Heart left ventricle (tissue), 16 donors: ENCODE results near the gene BTK. TPM values are rescaled to one million over a fixed set of nuclear protein-coding genes. Genes with fewer than 3 reads are reported as not detected.

Source experiments
- ATAC-seq, 4 donors: fragments of 200-7000 bp; cut with Tn5 transposase; one replicate each; pipeline ENCODE4 v1.9.1; 2020 to 2022; ENCODE audit warnings: moderate library complexity in 4 of 4, mild to moderate bottlenecking in 3 of 4, moderate number of reproducible peaks in 1 of 4
- DNase-seq, 5 donors: peaks; one replicate each; pipeline ENCODE4 v3.0.0-alpha.2; 2020
- H3K27ac ChIP-seq, 12 donors: fragments of 200-600 bp; sonication (generic) in 4 of 12; one replicate each; pipeline versions ENCODE4 v1.5.0 to v1.8.0; 2016 to 2022; ENCODE audit warnings: mild to moderate bottlenecking in 2 of 12
- H3K27me3 ChIP-seq, 9 donors: fragments of 200-600 bp; sonication (generic) in 2 of 9; one replicate each; pipeline versions ENCODE4 v1.5.1 to v1.8.0; 2016 to 2022; ENCODE audit warnings: mild to moderate bottlenecking in 3 of 9
- H3K36me3 ChIP-seq, 9 donors: fragments of 200-600 bp; sonication (generic) in 2 of 9; one replicate each; pipeline versions ENCODE4 v1.5.0 to v1.8.0; 2018 to 2022; ENCODE audit warnings: mild to moderate bottlenecking in 2 of 9
- H3K4me1 ChIP-seq, 12 donors: fragments of 200-600 bp; sonication (generic) in 4 of 12; one replicate each; pipeline versions ENCODE4 v1.5.0 to v1.8.0; 2016 to 2022; ENCODE audit warnings: mild to moderate bottlenecking in 3 of 12
- H3K4me3 ChIP-seq, 12 donors: fragments of 200-600 bp; sonication (generic) in 4 of 12; one replicate each; pipeline versions ENCODE4 v1.5.0 to v1.8.0; 2017 to 2022; ENCODE audit warnings: mild to moderate bottlenecking in 9 of 12, moderate library complexity in 4 of 12
- H3K9me3 ChIP-seq, 12 donors: fragments of 200-600 bp; sonication (generic) in 4 of 12; one replicate each; pipeline versions ENCODE4 v1.5.0 to v1.8.0; 2016 to 2022; ENCODE audit warnings: mild to moderate bottlenecking in 1 of 12
- POLR2A ChIP-seq, 2 donors: fragments of 450-650 bp; IDR thresholded peaks; one replicate each; pipeline ENCODE4 v1.6.1; 2017; ENCODE audit warnings: antibody characterized with exemption in 2 of 2, mild to moderate bottlenecking in 2 of 2, moderate library complexity in 2 of 2
- WGBS, 4 donors: extraction: QIAGEN DNeasy Blood & Tissue Kit in 2 of 4; methylation state at CpG; one replicate each; pipeline versions ENCODE4 v1.1.5 to v1.1.7; 2013 to 2018; 5-methylcytosine and 5-hydroxymethylcytosine counted together
- intact Hi-C, 10 donors: fragments of 100-400 bp; cut with DNase I; formaldehyde crosslinking; loops; one replicate each; pipeline versions ENCODE4 v1.11.1 to v1.14.2; 2022
- polyA plus RNA-seq, 2 donors: library from polyadenylated mRNA; stranded (reverse); fragments of 200-250 nt; gene quantifications; one replicate each; pipeline ENCODE4 v1.2.3, GENCODE V29; 2013
- total RNA-seq, 9 donors: library from RNA; depleted of rRNA in 2 of 9; stranded (reverse); fragments of >200 nt in 2 of 9; fragmentation: NEBNext Ultra II Directional in 3 of 9; extraction: Animal tissue kit (Norgen Biotek cat#: 25700) in 3 of 9; gene quantifications; one replicate each; pipeline versions ENCODE4 v1.1.0 to v1.2.4, GENCODE V29; 2016 to 2023
- TF ChIP-seq, protein P1 (sequence below), 12 donors: fragments of 200-600 bp; sonication (generic) in 4 of 12; IDR thresholded peaks; one replicate each; pipeline versions ENCODE4 v1.5.0 to v1.8.0; 2018 to 2022; ENCODE audit warnings: antibody characterized with exemption in 12 of 12, mild to moderate bottlenecking in 5 of 12
- donor health status: ischemic (EF 13 %, LVEDD 7.1; RV severe dilation, severe dysfunction).
- donor health status: healthy with polysubstance abuse.
- donor health status: DM: no; HTN: yes; CAD: no.
- donor health status: DM: no; HTN: no; CAD: no.
- donor health status: ischemic (EF 25% LVEDD 6.9; RV normal size, moderate dysfunction).
- donor health status: ischemic (EF 25% LVEDD 5.7; RV mildly dilated, moderate dysfunction).
- donor health status: healthy.
- donor health status: DM: yes; HTN: yes; CAD: no.
- donor health status: ischemic (EF 35%, LVEDD 5.7; RV mildly dilated, moderate dysfunction).
- donor health status: nonischemic (EF 11% LVEDD 7.7; RV severe dilation, severe dysfunction).
- donor health status: DM: yes; HTN: yes; CAD: no.
- donor health status: PGD.
- donor health status: ischemic (EF 29% LVEDD 5.4; RV normal size, mild dysfunction).
- donor health status: nonischemic (EF 23%, LVEDD 6.1; RV moderate dilation, normal function).

The BTK gene
- total and polyA plus RNA-seq, 11 donors, result 0.25 to 18.8 (median 1.5) TPM

- Histone ChIP-seq H3K27me3 (peaks cover 0 to 8% (median 0%) of the 10 kb centered on the region in 9 donors), H3K9me3 (no peaks in the 10 kb centered on the region), H3K27ac (no peak overlapping the region), H3K36me3 (no peaks in the 10 kb centered on the region), H3K4me1 (no peaks in the 10 kb centered on the region), H3K4me3 (no peak overlapping the region)
- DNase-seq, result no peak
- no peak for ATAC-seq
- TF ChIP-seq, protein P1, sequence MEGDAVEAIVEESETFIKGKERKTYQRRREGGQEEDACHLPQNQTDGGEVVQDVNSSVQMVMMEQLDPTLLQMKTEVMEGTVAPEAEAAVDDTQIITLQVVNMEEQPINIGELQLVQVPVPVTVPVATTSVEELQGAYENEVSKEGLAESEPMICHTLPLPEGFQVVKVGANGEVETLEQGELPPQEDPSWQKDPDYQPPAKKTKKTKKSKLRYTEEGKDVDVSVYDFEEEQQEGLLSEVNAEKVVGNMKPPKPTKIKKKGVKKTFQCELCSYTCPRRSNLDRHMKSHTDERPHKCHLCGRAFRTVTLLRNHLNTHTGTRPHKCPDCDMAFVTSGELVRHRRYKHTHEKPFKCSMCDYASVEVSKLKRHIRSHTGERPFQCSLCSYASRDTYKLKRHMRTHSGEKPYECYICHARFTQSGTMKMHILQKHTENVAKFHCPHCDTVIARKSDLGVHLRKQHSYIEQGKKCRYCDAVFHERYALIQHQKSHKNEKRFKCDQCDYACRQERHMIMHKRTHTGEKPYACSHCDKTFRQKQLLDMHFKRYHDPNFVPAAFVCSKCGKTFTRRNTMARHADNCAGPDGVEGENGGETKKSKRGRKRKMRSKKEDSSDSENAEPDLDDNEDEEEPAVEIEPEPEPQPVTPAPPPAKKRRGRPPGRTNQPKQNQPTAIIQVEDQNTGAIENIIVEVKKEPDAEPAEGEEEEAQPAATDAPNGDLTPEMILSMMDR (IDR thresholded peaks at IDR 0.05), result no peak
- TF ChIP-seq POLR2A (IDR thresholded peaks at IDR 0.05), result no peak
- intact Hi-C loops, result no loop called here
Measured at GRCh38 chrX:101362757-101363156, 23.2 kb downstream of the BTK start.

DNA sequence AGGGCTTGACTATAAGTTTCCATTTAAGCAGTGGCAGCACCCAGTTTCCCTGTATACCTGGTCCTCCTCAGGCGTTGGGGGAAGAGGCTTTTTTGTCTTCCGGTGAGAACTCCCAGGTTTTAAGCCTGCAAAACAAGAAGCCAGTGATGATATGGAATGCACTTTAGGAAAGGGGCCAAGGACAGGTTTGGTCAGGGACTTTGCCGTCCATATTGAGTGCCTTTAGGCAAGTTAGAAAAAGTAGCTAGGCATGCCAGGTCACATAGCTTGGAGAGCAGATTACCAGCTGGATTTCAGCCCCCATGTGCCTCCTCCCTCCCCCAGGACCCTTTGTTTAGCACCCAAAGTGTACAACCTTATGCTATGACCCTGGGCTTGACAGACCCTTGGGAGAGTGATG is 23.9 kb downstream of the BTK start:
- 77 to 93% (median 79%) methylated on average over 3 of the region's 3 CpGs for WGBS, 4 donors
- no peak for ATAC-seq
- Histone ChIP-seq H3K27me3 (peaks cover 0 to 8% (median 0%) of the 10 kb centered on the region in 9 donors), H3K4me3 (no peak overlapping the region), H3K4me1 (no peaks in the 10 kb centered on the region), H3K27ac (no peak overlapping the region), H3K9me3 (no peaks in the 10 kb centered on the region), H3K36me3 (no peaks in the 10 kb centered on the region)
- TF ChIP-seq POLR2A (IDR thresholded peaks at IDR 0.05), result no peak
- TF ChIP-seq, protein P1 (IDR thresholded peaks at IDR 0.05), result no peak
- DNase-seq, result no peak
- intact Hi-C loops, result no loop called here

DNA sequence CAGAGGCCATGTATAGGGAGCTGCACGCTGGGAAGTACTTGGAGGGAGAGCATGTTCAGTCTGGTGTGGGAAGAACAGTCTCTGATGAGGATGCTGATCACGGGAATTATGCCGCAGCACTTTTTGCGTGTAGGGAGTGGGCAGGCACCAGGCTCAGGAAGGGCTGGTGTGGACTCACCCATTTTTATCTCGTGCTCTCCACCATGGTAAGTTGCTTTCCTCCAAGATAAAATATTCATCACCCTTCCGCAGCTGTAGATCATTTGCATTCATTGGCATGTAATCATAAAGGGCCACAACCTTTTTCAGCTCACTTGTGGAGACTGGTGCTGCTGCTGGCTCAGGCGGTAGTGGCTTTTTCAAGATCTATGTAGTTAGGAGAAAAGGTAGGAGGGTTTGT is 25.6 kb downstream of the BTK start:
- Histone ChIP-seq H3K4me3 (no peak overlapping the region), H3K27ac (no peak overlapping the region), H3K27me3 (peaks cover 0 to 8% (median 0%) of the 10 kb centered on the region in 9 donors), H3K4me1 (no peaks in the 10 kb centered on the region), H3K36me3 (no peaks in the 10 kb centered on the region), H3K9me3 (no peaks in the 10 kb centered on the region)
- TF ChIP-seq, protein P1 (IDR thresholded peaks at IDR 0.05), result no peak
- no peak for TF ChIP-seq POLR2A (IDR thresholded peaks at IDR 0.05)
- ATAC-seq, result no peak
- 37 to 62% (median 46%) methylated on average over 7 of the region's 7 CpGs for WGBS, 4 donors
- DNase-seq, result no peak
- intact Hi-C loops, result no loop called here

- TF ChIP-seq, protein P1 (IDR thresholded peaks at IDR 0.05), result no peak
- no peak for TF ChIP-seq POLR2A (IDR thresholded peaks at IDR 0.05)
- H3K9me3 ChIP-seq, result no peaks in the 10 kb centered on the region
- 31 to 55% (median 46%) methylated on average over 1 of the region's 1 CpG for WGBS, 4 donors
- intact Hi-C loops, result no loop called here
- ATAC-seq (no peak), DNase-seq (no peak)
- no peaks in the 10 kb centered on the region for H3K4me1 ChIP-seq
- peaks cover 0 to 8% (median 0%) of the 10 kb centered on the region in 9 donors for H3K27me3 ChIP-seq
- no peak overlapping the region for H3K4me3 ChIP-seq
- no peaks in the 10 kb centered on the region for H3K36me3 ChIP-seq
- no peak overlapping the region for H3K27ac ChIP-seq
Measured at GRCh38 chrX:101359966-101360365, 26.0 kb downstream of the BTK start.
